ENCODE data around the gene FMN1.

DNA sequence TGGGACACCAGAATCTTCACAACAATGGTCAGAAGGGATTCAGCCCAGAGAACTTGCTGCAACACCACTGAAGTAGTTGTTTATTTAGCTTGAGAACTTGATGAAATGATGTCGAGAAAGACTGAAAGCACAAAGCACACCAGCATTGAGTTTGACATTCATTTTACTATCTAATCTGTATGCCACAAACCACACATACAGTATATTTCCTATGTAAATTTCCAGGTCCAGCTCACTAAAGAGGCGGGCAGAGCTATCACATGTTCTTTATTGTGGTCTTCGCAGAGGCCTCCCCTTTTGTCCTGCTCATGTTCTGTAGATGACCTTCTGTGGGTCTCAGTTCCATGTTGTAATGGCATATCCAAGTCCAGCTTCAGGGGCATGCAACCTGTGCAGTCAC, 10.4 kb upstream of the FMN1 start:
- TF ChIP-seq EZH2 (IDR thresholded peaks at IDR 0.05) (no peak), POLR2AphosphoS5 (IDR thresholded peaks at IDR 0.05; ENCODE audit: borderline replicate concordance, low read depth, low read length) (no peak)

Measured in SK-N-MC (cell line).